ENCODE measurements around the gene UBE4A. TPM values are rescaled to one million over a fixed set of nuclear protein-coding genes. Genes with fewer than 3 reads are reported as not detected.

Gene UBE4A
- total and polyA plus RNA-seq, 2 experiments from 2014 or later, result 11.8 to 42.2 TPM

DNA sequence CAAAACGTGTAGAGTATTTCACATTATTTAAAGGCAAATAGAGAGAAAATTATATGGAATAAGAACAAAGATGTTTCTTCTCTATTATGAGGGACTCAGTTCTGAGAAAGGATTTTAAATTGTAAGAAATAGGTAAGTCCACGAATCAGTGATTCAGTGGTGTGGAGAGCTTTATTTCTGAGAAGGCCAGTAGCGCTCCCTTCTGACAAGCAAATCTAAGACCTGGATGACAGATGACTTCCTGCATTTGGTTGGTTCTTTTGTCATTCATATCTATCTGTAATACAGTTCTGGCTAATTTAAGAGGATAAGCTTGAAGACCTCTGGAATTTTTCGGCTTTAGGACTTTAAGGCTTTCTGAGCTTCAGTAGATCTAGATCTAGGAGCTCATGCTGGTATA lies 47.9 kb upstream of the UBE4A start:
- Histone ChIP-seq H4K20me1 (replicated peaks; ENCODE audit: insufficient read depth) (no peaks in the 10 kb centered on the region), H3K79me2 (replicated peaks; ENCODE audit: insufficient read depth) (no peaks in the 10 kb centered on the region), H3K36me3 (ENCODE audit: insufficient read depth) (no peaks in the 10 kb centered on the region), H2AFZ (no peak overlapping the region), H3K9me2 (ENCODE audit: insufficient read depth) (no peaks in the 10 kb centered on the region), H3K4me3 (no peak overlapping the region), H3F3A (replicated peaks; ENCODE audit: low read depth) (peaks cover 9% of the 10 kb centered on the region), H3K27ac (ENCODE audit: low read depth) (no peak overlapping the region), H3K27me3 (ENCODE audit: insufficient read depth) (peaks cover 15% of the 10 kb centered on the region; the same call in 1 of the 2 replicates), H3K4me2 (no peak overlapping the region), H3K4me1 (ENCODE audit: insufficient read depth) (peaks cover 23% of the 10 kb centered on the region)
- no peak for DNase-seq (ENCODE audit: low spot score)
- ATAC-seq, result no peak
- no peaks in the 10 kb centered on the region for H3K36me3 Mint-ChIP-seq (ENCODE audit: low read depth)
- H3K9me3 Mint-ChIP-seq, result no peaks in the 10 kb centered on the region
- TF ChIP-seq, protein P1, sequence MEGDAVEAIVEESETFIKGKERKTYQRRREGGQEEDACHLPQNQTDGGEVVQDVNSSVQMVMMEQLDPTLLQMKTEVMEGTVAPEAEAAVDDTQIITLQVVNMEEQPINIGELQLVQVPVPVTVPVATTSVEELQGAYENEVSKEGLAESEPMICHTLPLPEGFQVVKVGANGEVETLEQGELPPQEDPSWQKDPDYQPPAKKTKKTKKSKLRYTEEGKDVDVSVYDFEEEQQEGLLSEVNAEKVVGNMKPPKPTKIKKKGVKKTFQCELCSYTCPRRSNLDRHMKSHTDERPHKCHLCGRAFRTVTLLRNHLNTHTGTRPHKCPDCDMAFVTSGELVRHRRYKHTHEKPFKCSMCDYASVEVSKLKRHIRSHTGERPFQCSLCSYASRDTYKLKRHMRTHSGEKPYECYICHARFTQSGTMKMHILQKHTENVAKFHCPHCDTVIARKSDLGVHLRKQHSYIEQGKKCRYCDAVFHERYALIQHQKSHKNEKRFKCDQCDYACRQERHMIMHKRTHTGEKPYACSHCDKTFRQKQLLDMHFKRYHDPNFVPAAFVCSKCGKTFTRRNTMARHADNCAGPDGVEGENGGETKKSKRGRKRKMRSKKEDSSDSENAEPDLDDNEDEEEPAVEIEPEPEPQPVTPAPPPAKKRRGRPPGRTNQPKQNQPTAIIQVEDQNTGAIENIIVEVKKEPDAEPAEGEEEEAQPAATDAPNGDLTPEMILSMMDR (conservative IDR thresholded peaks at IDR 0.05; ENCODE audit: low read depth in 2 of 2), result peak in 1 of 2 experiments; percentile 21; a peak in 2 of 4 replicates
- TF ChIP-seq POLR2AphosphoS5 (IDR thresholded peaks at IDR 0.05; ENCODE audit: low read depth), result no peak
- H3K4me1 Mint-ChIP-seq, result peaks cover 21% of the 10 kb centered on the region
- no peak overlapping the region for H3K4me3 Mint-ChIP-seq
- H3K27ac Mint-ChIP-seq, result no peak overlapping the region
- peaks cover 7% of the 10 kb centered on the region for H3K27me3 Mint-ChIP-seq (ENCODE audit: insufficient read depth, low read depth, poor library complexity)

DNA sequence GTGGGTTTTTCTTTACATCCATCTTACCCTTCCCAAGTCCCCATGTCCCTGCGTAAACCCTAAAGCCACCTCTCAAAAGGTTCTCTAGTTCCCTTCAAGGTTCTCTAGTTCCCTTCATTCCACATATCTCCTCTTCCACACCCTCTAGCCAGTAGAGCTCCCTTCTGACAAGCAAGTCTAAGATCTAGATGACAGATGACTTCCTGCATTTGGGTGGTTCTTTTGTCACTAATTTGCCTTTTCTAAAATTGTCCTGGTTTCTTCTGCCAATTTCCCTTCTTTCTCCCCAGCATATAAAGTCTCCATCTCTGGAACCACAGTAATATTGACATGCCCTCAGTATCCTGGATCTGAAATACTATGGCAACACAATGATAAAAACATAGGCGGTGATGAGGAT lies 47.1 kb upstream of the UBE4A start:
- ATAC-seq (no peak), DNase-seq (ENCODE audit: low spot score) (no peak)
- no peaks in the 10 kb centered on the region for H4K20me1 ChIP-seq (replicated peaks; ENCODE audit: insufficient read depth)
- H2AFZ ChIP-seq, result no peak overlapping the region
- H3K9me2 ChIP-seq (ENCODE audit: insufficient read depth), result no peaks in the 10 kb centered on the region
- H3K27me3 ChIP-seq (ENCODE audit: insufficient read depth), result peaks cover 20% of the 10 kb centered on the region; the same call in 1 of the 2 replicates
- H3F3A ChIP-seq (replicated peaks; ENCODE audit: low read depth), result peaks cover 9% of the 10 kb centered on the region
- Mint-ChIP-seq H3K9me3 (no peaks in the 10 kb centered on the region), H3K4me1 (peaks cover 23% of the 10 kb centered on the region), H3K36me3 (ENCODE audit: low read depth) (no peaks in the 10 kb centered on the region), H3K4me3 (no peak overlapping the region), H3K27ac (no peak overlapping the region), H3K27me3 (ENCODE audit: insufficient read depth, low read depth, poor library complexity) (peaks cover 7% of the 10 kb centered on the region)
- no peak overlapping the region for H3K4me2 ChIP-seq
- H3K4me3 ChIP-seq, result no peak overlapping the region
- peaks cover 23% of the 10 kb centered on the region for H3K4me1 ChIP-seq (ENCODE audit: insufficient read depth)
- TF ChIP-seq POLR2AphosphoS5 (IDR thresholded peaks at IDR 0.05; ENCODE audit: low read depth), result no peak
- TF ChIP-seq EZH2 (IDR thresholded peaks at IDR 0.05; ENCODE audit: low read depth, unreplicated experiment), result no peak
- TF ChIP-seq ZNF114 (CRISPR knock-in tag; IDR thresholded peaks at IDR 0.05), result no peak
- TF ChIP-seq, protein P2, sequence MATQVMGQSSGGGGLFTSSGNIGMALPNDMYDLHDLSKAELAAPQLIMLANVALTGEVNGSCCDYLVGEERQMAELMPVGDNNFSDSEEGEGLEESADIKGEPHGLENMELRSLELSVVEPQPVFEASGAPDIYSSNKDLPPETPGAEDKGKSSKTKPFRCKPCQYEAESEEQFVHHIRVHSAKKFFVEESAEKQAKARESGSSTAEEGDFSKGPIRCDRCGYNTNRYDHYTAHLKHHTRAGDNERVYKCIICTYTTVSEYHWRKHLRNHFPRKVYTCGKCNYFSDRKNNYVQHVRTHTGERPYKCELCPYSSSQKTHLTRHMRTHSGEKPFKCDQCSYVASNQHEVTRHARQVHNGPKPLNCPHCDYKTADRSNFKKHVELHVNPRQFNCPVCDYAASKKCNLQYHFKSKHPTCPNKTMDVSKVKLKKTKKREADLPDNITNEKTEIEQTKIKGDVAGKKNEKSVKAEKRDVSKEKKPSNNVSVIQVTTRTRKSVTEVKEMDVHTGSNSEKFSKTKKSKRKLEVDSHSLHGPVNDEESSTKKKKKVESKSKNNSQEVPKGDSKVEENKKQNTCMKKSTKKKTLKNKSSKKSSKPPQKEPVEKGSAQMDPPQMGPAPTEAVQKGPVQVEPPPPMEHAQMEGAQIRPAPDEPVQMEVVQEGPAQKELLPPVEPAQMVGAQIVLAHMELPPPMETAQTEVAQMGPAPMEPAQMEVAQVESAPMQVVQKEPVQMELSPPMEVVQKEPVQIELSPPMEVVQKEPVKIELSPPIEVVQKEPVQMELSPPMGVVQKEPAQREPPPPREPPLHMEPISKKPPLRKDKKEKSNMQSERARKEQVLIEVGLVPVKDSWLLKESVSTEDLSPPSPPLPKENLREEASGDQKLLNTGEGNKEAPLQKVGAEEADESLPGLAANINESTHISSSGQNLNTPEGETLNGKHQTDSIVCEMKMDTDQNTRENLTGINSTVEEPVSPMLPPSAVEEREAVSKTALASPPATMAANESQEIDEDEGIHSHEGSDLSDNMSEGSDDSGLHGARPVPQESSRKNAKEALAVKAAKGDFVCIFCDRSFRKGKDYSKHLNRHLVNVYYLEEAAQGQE (IDR thresholded peaks at IDR 0.05; ENCODE audit: unreplicated experiment), result no peak
- no peak for TF ChIP-seq JUNB (IDR thresholded peaks at IDR 0.05; ENCODE audit: unreplicated experiment)
- TF ChIP-seq, protein P3, sequence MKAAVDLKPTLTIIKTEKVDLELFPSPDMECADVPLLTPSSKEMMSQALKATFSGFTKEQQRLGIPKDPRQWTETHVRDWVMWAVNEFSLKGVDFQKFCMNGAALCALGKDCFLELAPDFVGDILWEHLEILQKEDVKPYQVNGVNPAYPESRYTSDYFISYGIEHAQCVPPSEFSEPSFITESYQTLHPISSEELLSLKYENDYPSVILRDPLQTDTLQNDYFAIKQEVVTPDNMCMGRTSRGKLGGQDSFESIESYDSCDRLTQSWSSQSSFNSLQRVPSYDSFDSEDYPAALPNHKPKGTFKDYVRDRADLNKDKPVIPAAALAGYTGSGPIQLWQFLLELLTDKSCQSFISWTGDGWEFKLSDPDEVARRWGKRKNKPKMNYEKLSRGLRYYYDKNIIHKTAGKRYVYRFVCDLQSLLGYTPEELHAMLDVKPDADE (IDR thresholded peaks at IDR 0.05), result no peak
- no peak for TF ChIP-seq STAT1 (IDR thresholded peaks at IDR 0.05; ENCODE audit: unreplicated experiment)
- no peak for TF ChIP-seq EZH2phosphoT487 (IDR thresholded peaks at IDR 0.05; ENCODE audit: unreplicated experiment)
- no peak for TF ChIP-seq CREB1 (CRISPR knock-in tag; IDR thresholded peaks at IDR 0.05; ENCODE audit: low read depth)
- TF ChIP-seq NANOG (IDR thresholded peaks at IDR 0.05; ENCODE audit: borderline replicate concordance), result no peak
- no peak overlapping the region for H3K27ac ChIP-seq (ENCODE audit: low read depth)
- H3K79me2 ChIP-seq (replicated peaks; ENCODE audit: insufficient read depth), result no peaks in the 10 kb centered on the region
- H3K36me3 ChIP-seq (ENCODE audit: insufficient read depth), result no peaks in the 10 kb centered on the region
